Nephron progenitor cell (in vitro differentiated cells): ENCODE measurements around the gene AGPS.

ENCODE experiments used
- DNase-seq: peaks from one replicate; pipeline ENCODE4 v3.0.0; 2021
- H3K27ac Mint-ChIP-seq: 2 replicates; pipeline ENCODE4 v1.8.0; 2021; ENCODE audit warnings: mild to moderate bottlenecking, moderate library complexity, mixed read lengths
- H3K27me3 Mint-ChIP-seq: 2 replicates; pipeline ENCODE4 v1.8.0; 2021; ENCODE audit warnings: mild to moderate bottlenecking, low read depth, mixed read lengths; ENCODE audit not compliant: poor library complexity
- H3K36me3 Mint-ChIP-seq: 2 replicates; pipeline ENCODE4 v1.8.0; 2021; ENCODE audit warnings: low read depth, mixed read lengths
- H3K4me1 Mint-ChIP-seq: 2 replicates; pipeline ENCODE4 v1.8.0; 2021; ENCODE audit warnings: mixed read lengths
- H3K4me3 Mint-ChIP-seq: 2 replicates; pipeline ENCODE4 v1.8.0; 2021; ENCODE audit warnings: mild to moderate bottlenecking, moderate library complexity, mixed read lengths
- H3K9me3 Mint-ChIP-seq: 2 replicates; pipeline ENCODE4 v1.8.0; 2021; ENCODE audit warnings: mild to moderate bottlenecking, moderate library complexity, mixed read lengths
- TF ChIP-seq, protein P1 (sequence below): fragments of 200-600 bp; sonication (generic); IDR thresholded peaks from 2 replicates; pipeline ENCODE4 v1.5.0; 2021; ENCODE audit warnings: antibody characterized with exemption

AGPS gene

GRCh38 chr2:177589186-177589585 lies 196.6 kb downstream of the AGPS start:
- H3K27me3 Mint-ChIP-seq: peaks cover 9% of the 10 kb centered on the region

GRCh38 chr2:177592397-177592796 lies 199.8 kb downstream of the AGPS start:
- Mint-ChIP-seq H3K4me1 (peaks cover 31% of the 10 kb centered on the region), H3K27me3 (no peaks in the 10 kb centered on the region), H3K27ac (no peak overlapping the region), H3K36me3 (no peaks in the 10 kb centered on the region), H3K4me3 (no peak overlapping the region), H3K9me3 (no peaks in the 10 kb centered on the region)
- no peak for DNase-seq
- TF ChIP-seq, protein P1, sequence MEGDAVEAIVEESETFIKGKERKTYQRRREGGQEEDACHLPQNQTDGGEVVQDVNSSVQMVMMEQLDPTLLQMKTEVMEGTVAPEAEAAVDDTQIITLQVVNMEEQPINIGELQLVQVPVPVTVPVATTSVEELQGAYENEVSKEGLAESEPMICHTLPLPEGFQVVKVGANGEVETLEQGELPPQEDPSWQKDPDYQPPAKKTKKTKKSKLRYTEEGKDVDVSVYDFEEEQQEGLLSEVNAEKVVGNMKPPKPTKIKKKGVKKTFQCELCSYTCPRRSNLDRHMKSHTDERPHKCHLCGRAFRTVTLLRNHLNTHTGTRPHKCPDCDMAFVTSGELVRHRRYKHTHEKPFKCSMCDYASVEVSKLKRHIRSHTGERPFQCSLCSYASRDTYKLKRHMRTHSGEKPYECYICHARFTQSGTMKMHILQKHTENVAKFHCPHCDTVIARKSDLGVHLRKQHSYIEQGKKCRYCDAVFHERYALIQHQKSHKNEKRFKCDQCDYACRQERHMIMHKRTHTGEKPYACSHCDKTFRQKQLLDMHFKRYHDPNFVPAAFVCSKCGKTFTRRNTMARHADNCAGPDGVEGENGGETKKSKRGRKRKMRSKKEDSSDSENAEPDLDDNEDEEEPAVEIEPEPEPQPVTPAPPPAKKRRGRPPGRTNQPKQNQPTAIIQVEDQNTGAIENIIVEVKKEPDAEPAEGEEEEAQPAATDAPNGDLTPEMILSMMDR: no peak

More at GRCh38 chr2:177589186-177589585, 196.6 kb downstream of the AGPS start:
- peaks cover 34% of the 10 kb centered on the region for H3K4me1 Mint-ChIP-seq
- H3K36me3 Mint-ChIP-seq: no peaks in the 10 kb centered on the region
- TF ChIP-seq, protein P1: no peak
- H3K4me3 Mint-ChIP-seq: no peak overlapping the region
- no peaks in the 10 kb centered on the region for H3K9me3 Mint-ChIP-seq
- DNase-seq: no peak
- peak overlapping the region; percentile 61 for H3K27ac Mint-ChIP-seq

DNA sequence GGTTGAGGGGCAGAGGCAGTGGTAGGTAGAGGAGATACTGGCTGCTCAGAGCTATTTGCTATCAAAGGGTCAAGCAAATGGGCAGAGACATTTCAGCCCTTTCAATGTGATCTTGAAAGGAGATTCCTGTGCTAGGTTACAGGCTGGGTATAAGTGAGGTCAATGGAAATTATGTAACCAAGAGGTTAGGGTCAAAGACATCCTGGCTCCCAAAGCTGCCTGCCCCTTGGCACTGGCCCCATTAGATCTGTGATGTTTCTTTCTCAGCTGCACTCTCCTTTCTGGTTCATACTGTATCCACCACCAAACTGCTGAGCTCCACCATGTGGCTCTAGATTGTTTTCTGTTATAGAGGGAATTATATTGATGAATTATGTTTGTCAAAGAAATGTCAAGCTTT lies 200.4 kb downstream of the AGPS start:
- TF ChIP-seq, protein P1: no peak
- H3K27me3 Mint-ChIP-seq: no peaks in the 10 kb centered on the region
- no peaks in the 10 kb centered on the region for H3K9me3 Mint-ChIP-seq
- no peaks in the 10 kb centered on the region for H3K36me3 Mint-ChIP-seq
- no peak overlapping the region for H3K4me3 Mint-ChIP-seq
- no peak overlapping the region for H3K27ac Mint-ChIP-seq
- H3K4me1 Mint-ChIP-seq: peaks cover 37% of the 10 kb centered on the region
- DNase-seq: no peak

GRCh38 chr2:177593402-177593801 lies 200.8 kb downstream of the AGPS start:
- peaks cover 41% of the 10 kb centered on the region for H3K4me1 Mint-ChIP-seq
- TF ChIP-seq, protein P1: no peak
- peak overlapping the region; percentile 84 for H3K27ac Mint-ChIP-seq
- no peaks in the 10 kb centered on the region for H3K9me3 Mint-ChIP-seq
- DNase-seq: no peak
- no peak overlapping the region for H3K4me3 Mint-ChIP-seq
- H3K27me3 Mint-ChIP-seq: no peaks in the 10 kb centered on the region
- H3K36me3 Mint-ChIP-seq: no peaks in the 10 kb centered on the region
